Kidney epithelial cell (primary cell): Measurements from ENCODE around the gene RHOU. TPM values are rescaled to one million over a fixed set of nuclear protein-coding genes. Genes with fewer than 3 reads are reported as not detected.

Experiments used
- DNase-seq: peaks from one replicate; pipeline ENCODE4 v3.0.0-alpha.2; 2010; ENCODE audit warnings: low read depth
- H3K27me3 ChIP-seq: 2 replicates; pipeline ENCODE4 v1.6.0; 2011; ENCODE audit warnings: low read length; ENCODE audit not compliant: control insufficient read depth, insufficient read depth
- H3K36me3 ChIP-seq: 2 replicates; pipeline ENCODE4 v1.5.1; 2011; ENCODE audit warnings: low read length; ENCODE audit not compliant: control insufficient read depth, insufficient read depth
- H3K4me3 ChIP-seq: 2 replicates; pipeline ENCODE4 v1.5.1; 2011; ENCODE audit warnings: low read depth, mild to moderate bottlenecking, control low read depth, low read length
- CTCF ChIP-seq: IDR thresholded peaks from 2 replicates; pipeline ENCODE4 v1.5.1; 2011; ENCODE audit warnings: mild to moderate bottlenecking, moderate library complexity, low read length, control low read depth, inconsistent platforms; ENCODE audit not compliant: insufficient read depth, poor library complexity, severe bottlenecking
- total RNA-seq: library from RNA; depleted of rRNA; stranded (reverse); fragments of >200 nt; gene quantifications from 2 replicates; pipeline ENCODE4 v1.2.3, GENCODE V29; 2015

Gene RHOU
- total RNA-seq, 1 donor from 2014 or later, result 1.0 TPM

GRCh38 chr1:228753786-228754360 is 18.6 kb downstream of the RHOU start:
- Histone ChIP-seq H3K4me3 (no peak overlapping the region), H3K27me3 (peaks cover 14% of the 10 kb centered on the region), H3K36me3 (no peaks in the 10 kb centered on the region)
- TF ChIP-seq CTCF, result no peak
- DNase-seq, result no peak

GRCh38 chr1:228754646-228755268 is 19.5 kb downstream of the RHOU start:
- no peak for TF ChIP-seq CTCF
- H3K4me3 ChIP-seq, result no peak overlapping the region
- peaks cover 14% of the 10 kb centered on the region for H3K27me3 ChIP-seq
- no peak for DNase-seq
- H3K36me3 ChIP-seq, result no peaks in the 10 kb centered on the region

- Histone ChIP-seq H3K27me3 (peaks cover 14% of the 10 kb centered on the region), H3K36me3 (no peaks in the 10 kb centered on the region), H3K4me3 (no peak overlapping the region)
- no peak for TF ChIP-seq CTCF
- no peak for DNase-seq
These were observed 20.5 kb downstream of the RHOU start for GRCh38 chr1:228755800-228756199.

GRCh38 chr1:228756457-228756856 is 21.2 kb downstream of the RHOU start:
- no peak for DNase-seq
- no peak for TF ChIP-seq CTCF
- Histone ChIP-seq H3K4me3 (no peak overlapping the region), H3K36me3 (no peaks in the 10 kb centered on the region), H3K27me3 (peaks cover 14% of the 10 kb centered on the region)

- DNase-seq, result no peak
- Histone ChIP-seq H3K27me3 (peaks cover 16% of the 10 kb centered on the region), H3K4me3 (no peak overlapping the region), H3K36me3 (no peaks in the 10 kb centered on the region)
- TF ChIP-seq CTCF, result no peak
These were observed 23.2 kb downstream of the RHOU start for GRCh38 chr1:228758447-228758846.

GRCh38 chr1:228760979-228761378 is 25.7 kb downstream of the RHOU start:
- no peak overlapping the region for H3K4me3 ChIP-seq
- TF ChIP-seq CTCF, result no peak
- no peak for DNase-seq
- peaks cover 6% of the 10 kb centered on the region for H3K27me3 ChIP-seq
- no peaks in the 10 kb centered on the region for H3K36me3 ChIP-seq
